Left lung (tissue), 10 donors: ENCODE data around the gene EGFL7. TPM values are rescaled to one million over a fixed set of nuclear protein-coding genes. Genes with fewer than 3 reads are reported as not detected.
"Not testable (repeated sequence)": the region's sequence is repeated elsewhere in the genome, so short reads cannot be mapped to it uniquely, and the experiment has no call there.

ENCODE experiments used
- ATAC-seq: fragments of 200-7000 bp; cut with Tn5 transposase; one replicate; pipeline ENCODE4 v1.9.1; 2020; ENCODE audit warnings: moderate library complexity
- DNase-seq, 4 donors: peaks; one replicate each; pipeline ENCODE4 v3.0.0-alpha.2; 2013 to 2020
- H3K27ac ChIP-seq, 2 donors: fragments of 200-600 bp; sonication (generic) in 1 of 2; one replicate each; pipeline versions ENCODE4 v1.5.0 to v1.8.0; 2020 to 2021
- H3K27me3 ChIP-seq, 2 donors: fragments of 200-600 bp; sonication (generic) in 1 of 2; one replicate each; pipeline versions ENCODE4 v1.5.0 to v1.8.0; 2020 to 2021
- H3K36me3 ChIP-seq, 2 donors: fragments of 200-600 bp; sonication (generic) in 1 of 2; one replicate each; pipeline versions ENCODE4 v1.5.0 to v1.8.0; 2020 to 2021
- H3K4me1 ChIP-seq, 2 donors: fragments of 200-600 bp; one replicate each; pipeline ENCODE4 v1.8.0; 2021
- H3K4me3 ChIP-seq, 2 donors: fragments of 200-600 bp; sonication (generic) in 1 of 2; one replicate each; pipeline versions ENCODE4 v1.5.0 to v1.8.0; 2020 to 2021; ENCODE audit warnings: mild to moderate bottlenecking in 1 of 2
- H3K9me3 ChIP-seq, 2 donors: fragments of 200-600 bp; sonication (generic) in 1 of 2; one replicate each; pipeline versions ENCODE4 v1.5.0 to v1.8.0; 2020 to 2021
- CTCF ChIP-seq, 2 donors: fragments of 200-600 bp; sonication (generic) in 1 of 2; IDR thresholded peaks; one replicate each; pipeline versions ENCODE4 v1.5.0 to v1.8.0; 2021; ENCODE audit warnings: antibody characterized with exemption in 2 of 2
- intact Hi-C, 2 donors: fragments of 100-400 bp; cut with DNase I; formaldehyde crosslinking; loops; one replicate each; pipeline versions ENCODE4 v1.11.2 to v1.14.2; 2022
- polyA plus RNA-seq, 6 donors: library from polyadenylated mRNA; unstranded; fragments of 120-200 nt; gene quantifications; one replicate each; pipeline ENCODE4 v1.2.1, GENCODE V29; 2013; ENCODE audit not compliant: insufficient read length in 6 of 6
- total RNA-seq, 2 donors: library from RNA; stranded (reverse); fragmentation: NEBNext Ultra II Directional; extraction: Animal tissue kit (Norgen Biotek cat#: 25700); gene quantifications; one replicate each; pipeline ENCODE4 v1.2.1, GENCODE V29; 2021
- donor health status: DM: no; HTN: yes; CAD: no.
- donor health status: DM: no; HTN: no; CAD: no.

Gene EGFL7
- total and polyA plus RNA-seq, 8 donors: 65.7 to 165 (median 101) TPM

GRCh38 chr9:136700959-136701667 is 38.4 kb downstream of the EGFL7 start:
- TF ChIP-seq CTCF (IDR thresholded peaks at IDR 0.05): no peak
- Histone ChIP-seq H3K9me3 (no peaks in the 10 kb centered on the region), H3K4me1 (peaks cover 12 to 56% of the 10 kb centered on the region in 2 donors), H3K27ac (no peak overlapping the region), H3K36me3 (no peaks in the 10 kb centered on the region), H3K4me3 (no peak overlapping the region), H3K27me3 (peaks cover 4 to 16% of the 10 kb centered on the region in 2 donors)
- DNase-seq (peak in 1 of 4 donors; percentile 80), ATAC-seq (peak; percentile 12)
- intact Hi-C loops: no loop called here

GRCh38 chr9:136701668-136702053 is 38.9 kb downstream of the EGFL7 start:
- Histone ChIP-seq H3K36me3 (no peaks in the 10 kb centered on the region), H3K27ac (no peak overlapping the region), H3K9me3 (no peaks in the 10 kb centered on the region), H3K27me3 (peaks cover 4 to 16% of the 10 kb centered on the region in 2 donors), H3K4me1 (peaks cover 12 to 51% of the 10 kb centered on the region in 2 donors), H3K4me3 (no peak overlapping the region)
- intact Hi-C loops: no loop called here
- DNase-seq: no peak
- no peak for ATAC-seq
- no peak for TF ChIP-seq CTCF (IDR thresholded peaks at IDR 0.05)

GRCh38 chr9:136703276-136703860 is 40.7 kb downstream of the EGFL7 start:
- no peak overlapping the region for H3K4me3 ChIP-seq
- no peaks in the 10 kb centered on the region for H3K9me3 ChIP-seq
- H3K4me1 ChIP-seq: peaks cover 6 to 37% of the 10 kb centered on the region in 2 donors
- ATAC-seq: no peak
- intact Hi-C loops: no loop called here
- TF ChIP-seq CTCF (IDR thresholded peaks at IDR 0.05): no peak
- H3K36me3 ChIP-seq: no peaks in the 10 kb centered on the region
- H3K27ac ChIP-seq: no peak overlapping the region
- H3K27me3 ChIP-seq: peaks cover 4 to 16% of the 10 kb centered on the region in 2 donors
- DNase-seq: no peak

- H3K9me3 ChIP-seq, H3K36me3 ChIP-seq, DNase-seq, ATAC-seq, H3K27ac ChIP-seq, H3K4me3 ChIP-seq, intact Hi-C loops: not testable (repeated sequence)
- Histone ChIP-seq H3K4me1 (peaks cover 6 to 24% of the 10 kb centered on the region in 2 donors), H3K27me3 (peaks cover 4 to 16% of the 10 kb centered on the region in 2 donors)
Measured at GRCh38 chr9:136704741-136705140, 42.0 kb downstream of the EGFL7 start.

GRCh38 chr9:136705564-136705963 is 42.8 kb downstream of the EGFL7 start:
- H3K27me3 ChIP-seq: peaks cover 4 to 11% of the 10 kb centered on the region in 2 donors
- no peak for DNase-seq
- no peaks in the 10 kb centered on the region for H3K9me3 ChIP-seq
- peaks cover 6 to 15% of the 10 kb centered on the region in 2 donors for H3K4me1 ChIP-seq
- H3K27ac ChIP-seq: no peak overlapping the region
- H3K4me3 ChIP-seq: no peak overlapping the region
- intact Hi-C loops: no loop called here
- peak; percentile 16 for ATAC-seq
- no peak for TF ChIP-seq CTCF (IDR thresholded peaks at IDR 0.05)
- no peaks in the 10 kb centered on the region for H3K36me3 ChIP-seq
